Measurements from ENCODE around the gene TACC2. TPM values are rescaled to one million over a fixed set of nuclear protein-coding genes. Genes with fewer than 3 reads are reported as not detected.

Gene TACC2
- total and polyA plus RNA-seq, 2 donors (not counting 3 experiments of a cell fraction or from before 2014, with no cell fraction given): 14.4 to 46.2 TPM

DNA sequence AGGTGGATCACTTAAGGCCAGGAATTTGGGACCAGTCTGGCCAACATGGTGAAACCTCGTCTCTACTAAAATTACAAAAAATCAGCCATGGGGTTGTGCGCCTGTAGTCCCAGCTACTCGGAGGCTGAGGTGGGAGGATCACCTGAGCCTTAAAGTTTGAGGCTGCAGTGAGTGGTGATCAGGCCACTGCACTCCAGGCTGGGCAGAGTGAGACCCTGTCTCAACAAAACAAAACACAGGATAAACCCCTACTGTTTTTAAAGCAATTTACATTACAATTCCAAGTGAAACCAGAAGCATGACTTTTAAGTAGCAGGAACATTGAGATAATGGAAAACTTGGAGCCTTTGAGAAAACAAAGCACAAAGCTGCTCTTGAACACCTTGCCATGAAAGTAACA is 189.7 kb downstream of the TACC2 start:
- no peaks in the 10 kb centered on the region for H3K27me3 ChIP-seq (ENCODE audit: control insufficient read depth in 2 of 2, insufficient read depth in 2 of 2, low read length in 2 of 2)
- no peak overlapping the region for H3K4me2 ChIP-seq (ENCODE audit: insufficient read depth, low read length)
- TF ChIP-seq POLR2AphosphoS5 (IDR thresholded peaks at IDR 0.05; ENCODE audit: insufficient read depth, low read depth, low read length): no peak
- TF ChIP-seq GATA2 (IDR thresholded peaks at IDR 0.05; ENCODE audit: insufficient read depth, insufficient read length, low read depth, low read length): no peak
- no peak for TF ChIP-seq FOS (IDR thresholded peaks at IDR 0.05; ENCODE audit: borderline replicate concordance, insufficient read depth, low read length)
- TF ChIP-seq, protein P1, sequence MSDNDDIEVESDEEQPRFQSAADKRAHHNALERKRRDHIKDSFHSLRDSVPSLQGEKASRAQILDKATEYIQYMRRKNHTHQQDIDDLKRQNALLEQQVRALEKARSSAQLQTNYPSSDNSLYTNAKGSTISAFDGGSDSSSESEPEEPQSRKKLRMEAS (IDR thresholded peaks at IDR 0.05; ENCODE audit: insufficient read depth, insufficient read length): no peak
- TF ChIP-seq JUN (IDR thresholded peaks at IDR 0.05; ENCODE audit: borderline replicate concordance, insufficient read depth, insufficient read length, low read depth): no peak
- no peak for TF ChIP-seq POLR2A (IDR thresholded peaks at IDR 0.05; ENCODE audit: low read depth, low read length)
- no peak for TF ChIP-seq MYC (IDR thresholded peaks at IDR 0.05; ENCODE audit: low read depth, low read length)
- no peak for TF ChIP-seq EZH2 (IDR thresholded peaks at IDR 0.05; ENCODE audit: borderline replicate concordance, low read depth, low read length, severe bottlenecking)
- TF ChIP-seq, protein P2, sequence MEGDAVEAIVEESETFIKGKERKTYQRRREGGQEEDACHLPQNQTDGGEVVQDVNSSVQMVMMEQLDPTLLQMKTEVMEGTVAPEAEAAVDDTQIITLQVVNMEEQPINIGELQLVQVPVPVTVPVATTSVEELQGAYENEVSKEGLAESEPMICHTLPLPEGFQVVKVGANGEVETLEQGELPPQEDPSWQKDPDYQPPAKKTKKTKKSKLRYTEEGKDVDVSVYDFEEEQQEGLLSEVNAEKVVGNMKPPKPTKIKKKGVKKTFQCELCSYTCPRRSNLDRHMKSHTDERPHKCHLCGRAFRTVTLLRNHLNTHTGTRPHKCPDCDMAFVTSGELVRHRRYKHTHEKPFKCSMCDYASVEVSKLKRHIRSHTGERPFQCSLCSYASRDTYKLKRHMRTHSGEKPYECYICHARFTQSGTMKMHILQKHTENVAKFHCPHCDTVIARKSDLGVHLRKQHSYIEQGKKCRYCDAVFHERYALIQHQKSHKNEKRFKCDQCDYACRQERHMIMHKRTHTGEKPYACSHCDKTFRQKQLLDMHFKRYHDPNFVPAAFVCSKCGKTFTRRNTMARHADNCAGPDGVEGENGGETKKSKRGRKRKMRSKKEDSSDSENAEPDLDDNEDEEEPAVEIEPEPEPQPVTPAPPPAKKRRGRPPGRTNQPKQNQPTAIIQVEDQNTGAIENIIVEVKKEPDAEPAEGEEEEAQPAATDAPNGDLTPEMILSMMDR (IDR thresholded peaks at IDR 0.05; ENCODE audit: extremely low read depth in 1 of 2, insufficient read depth in 1 of 2, low read depth in 1 of 2, low read length in 2 of 2): no peak
- no peaks in the 10 kb centered on the region for H3K36me3 ChIP-seq (ENCODE audit: control insufficient read depth in 2 of 2, extremely low read depth in 1 of 2, insufficient read depth in 2 of 2, low read length in 2 of 2)
- intact Hi-C loops (cut with micrococcal nuclease): no loop called here
- no peak overlapping the region for H3K27ac ChIP-seq (ENCODE audit: insufficient read depth, low read depth, low read length)
- DNase-seq (ENCODE audit: low read depth, low spot score) (no peak), FAIRE-seq (no peak)
- H3K9ac ChIP-seq (replicated peaks; ENCODE audit: extremely low read depth, insufficient read depth, low read length): no peak overlapping the region
- H4K20me1 ChIP-seq (replicated peaks; ENCODE audit: control insufficient read depth, extremely low read depth, insufficient read depth, low read length): no peaks in the 10 kb centered on the region
- BruUV-seq (replicated peaks): no TSS peak
- H3K79me2 ChIP-seq (ENCODE audit: control insufficient read depth, insufficient read depth, low read length): peaks cover 4% of the 10 kb centered on the region
- no peak overlapping the region for H3K4me3 ChIP-seq (replicated peaks in 1 of 3; ENCODE audit: insufficient read depth in 1 of 3, low read depth in 1 of 3, low read length in 3 of 3)
- dilution Hi-C loops (cut with MboI; ENCODE audit: extremely low pct_ligation_motif_present, low sequenced_read_pairs): no loop called here
- peaks cover 24% of the 10 kb centered on the region for H3K4me1 ChIP-seq (ENCODE audit: control insufficient read depth, extremely low read depth, insufficient read depth, low read length)
- H3K9me3 ChIP-seq (replicated peaks; ENCODE audit: control insufficient read depth, insufficient read depth, low read length): no peaks in the 10 kb centered on the region
- ChIA-PET POLR2A (no interaction called here), CTCF (interaction anchor here (5.2 kb wide), 1 partner anchor 16 kb away, joined by 21 read pairs; no protein-coding TSS in a partner anchor)
- no peak overlapping the region for H2AFZ ChIP-seq (ENCODE audit: low read depth, low read length)
- no peaks in the 10 kb centered on the region for H3K9me1 ChIP-seq (replicated peaks; ENCODE audit: control insufficient read depth, extremely low read depth, insufficient read depth, low read length)
